Suprapubic skin (tissue), 4 donors: ENCODE results near the gene PILRB. TPM values are rescaled to one million over a fixed set of nuclear protein-coding genes. Genes with fewer than 3 reads are reported as not detected.
"Not testable (repeated sequence)": the region's sequence is repeated elsewhere in the genome, so short reads cannot be mapped to it uniquely, and the experiment has no call there.

Experiments used
- DNase-seq, 2 donors: peaks; one replicate each; pipeline ENCODE4 v3.0.0-alpha.2; 2019; ENCODE audit warnings: low spot score in 2 of 2
- H3K27ac ChIP-seq: fragments of 200-600 bp; sonication (generic); one replicate; pipeline ENCODE4 v1.5.1; 2019
- H3K27me3 ChIP-seq: fragments of 200-600 bp; sonication (generic); one replicate; pipeline ENCODE4 v1.5.1; 2019
- H3K36me3 ChIP-seq: fragments of 200-600 bp; sonication (generic); one replicate; pipeline ENCODE4 v1.5.1; 2019
- H3K4me1 ChIP-seq: fragments of 200-600 bp; sonication (generic); one replicate; pipeline ENCODE4 v1.5.1; 2019
- H3K4me3 ChIP-seq: fragments of 200-600 bp; sonication (generic); one replicate; pipeline ENCODE4 v1.5.1; 2019; ENCODE audit warnings: mild to moderate bottlenecking
- H3K9me3 ChIP-seq: fragments of 200-600 bp; sonication (generic); one replicate; pipeline ENCODE4 v1.5.1; 2019
- EP300 ChIP-seq: sonication (generic); formaldehyde crosslinking; IDR thresholded peaks from one replicate; pipeline ENCODE4 v1.6.1; 2017; ENCODE audit warnings: antibody characterized with exemption
- POLR2A ChIP-seq, 2 donors: fragments of 450-650 bp; IDR thresholded peaks; one replicate each; pipeline ENCODE4 v1.6.1; 2017; ENCODE audit warnings: antibody characterized with exemption in 2 of 2, mild to moderate bottlenecking in 2 of 2, moderate library complexity in 2 of 2
- POLR2AphosphoS5 ChIP-seq, 3 donors: sonication (generic); formaldehyde crosslinking; IDR thresholded peaks; one replicate each; pipeline ENCODE4 v1.6.1; 2017; ENCODE audit warnings: antibody characterized with exemption in 3 of 3
- WGBS: methylation state at CpG from one replicate; pipeline ENCODE4 v1.1.5; 2018; 5-methylcytosine and 5-hydroxymethylcytosine counted together
- total RNA-seq, 4 donors: library from RNA; depleted of rRNA; stranded (reverse); fragments of >200 nt; gene quantifications; one replicate each; pipeline ENCODE4 v1.1.0, GENCODE V29; 2016
- TF ChIP-seq, protein P1 (sequence below), 2 donors: fragments of 200-600 bp in 1 of 2; fragments of 450-650 bp in 1 of 2; sonication (generic) in 1 of 2; IDR thresholded peaks; one replicate each; pipeline ENCODE4 v1.5.1; 2016 to 2019; ENCODE audit warnings: antibody characterized with exemption in 2 of 2, mild to moderate bottlenecking in 1 of 2, moderate library complexity in 1 of 2

Gene PILRB
- total RNA-seq = 100 to 1,000 TPM in 1 of 4 donors, 10 to 100 TPM in 3; 40.8 to 125 (median 63.1) TPM

- no peak within 1 kb of the TSS for H3K27ac ChIP-seq
- no peak within 1 kb of the TSS for H3K4me3 ChIP-seq
- no peaks in the 10 kb centered on the region for H3K9me3 ChIP-seq
- WGBS = 80% methylated on average over 5 of the region's 11 CpGs
- no peak for DNase-seq
- no peaks in the 10 kb centered on the region for H3K4me1 ChIP-seq
- peaks cover 96% of the 10 kb centered on the region for H3K36me3 ChIP-seq
- no peak for TF ChIP-seq POLR2AphosphoS5 (IDR thresholded peaks at IDR 0.05)
- TF ChIP-seq, protein P1, sequence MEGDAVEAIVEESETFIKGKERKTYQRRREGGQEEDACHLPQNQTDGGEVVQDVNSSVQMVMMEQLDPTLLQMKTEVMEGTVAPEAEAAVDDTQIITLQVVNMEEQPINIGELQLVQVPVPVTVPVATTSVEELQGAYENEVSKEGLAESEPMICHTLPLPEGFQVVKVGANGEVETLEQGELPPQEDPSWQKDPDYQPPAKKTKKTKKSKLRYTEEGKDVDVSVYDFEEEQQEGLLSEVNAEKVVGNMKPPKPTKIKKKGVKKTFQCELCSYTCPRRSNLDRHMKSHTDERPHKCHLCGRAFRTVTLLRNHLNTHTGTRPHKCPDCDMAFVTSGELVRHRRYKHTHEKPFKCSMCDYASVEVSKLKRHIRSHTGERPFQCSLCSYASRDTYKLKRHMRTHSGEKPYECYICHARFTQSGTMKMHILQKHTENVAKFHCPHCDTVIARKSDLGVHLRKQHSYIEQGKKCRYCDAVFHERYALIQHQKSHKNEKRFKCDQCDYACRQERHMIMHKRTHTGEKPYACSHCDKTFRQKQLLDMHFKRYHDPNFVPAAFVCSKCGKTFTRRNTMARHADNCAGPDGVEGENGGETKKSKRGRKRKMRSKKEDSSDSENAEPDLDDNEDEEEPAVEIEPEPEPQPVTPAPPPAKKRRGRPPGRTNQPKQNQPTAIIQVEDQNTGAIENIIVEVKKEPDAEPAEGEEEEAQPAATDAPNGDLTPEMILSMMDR (IDR thresholded peaks at IDR 0.05) = no peak
- no peak for TF ChIP-seq POLR2A (IDR thresholded peaks at IDR 0.05)
- TF ChIP-seq EP300 = no peak
- no peaks in the 10 kb centered on the region for H3K27me3 ChIP-seq
These were observed at the start of gene PILRB for GRCh38 chr7:100358027-100358856. Gene PILRB (plus strand): TSS chr7:100358117. CDS start chr7:100358303, 186 bp downstream.

DNA sequence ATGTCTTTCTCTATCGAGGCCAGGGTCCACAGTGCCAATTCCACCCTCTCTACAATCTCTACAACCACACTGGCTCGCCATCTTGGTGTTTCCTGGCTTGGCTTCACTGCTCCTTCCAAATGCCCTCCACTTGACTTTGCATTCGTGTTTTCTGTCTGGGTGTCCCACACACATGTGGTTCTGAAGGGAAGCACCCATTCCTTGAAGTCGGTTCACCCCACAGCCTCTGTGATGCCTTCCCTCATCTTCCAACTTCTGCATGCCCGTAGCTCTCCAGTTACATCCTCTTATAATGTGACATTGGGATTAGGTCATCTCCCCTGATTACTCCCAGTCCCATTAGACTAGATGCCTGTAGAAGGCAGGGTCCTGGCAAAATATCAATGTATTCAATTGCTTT, 39.6 kb upstream of the PILRB start:
- not testable (repeated sequence) for H3K4me1 ChIP-seq, H3K27ac ChIP-seq, DNase-seq, H3K4me3 ChIP-seq, H3K27me3 ChIP-seq, H3K9me3 ChIP-seq
- H3K36me3 ChIP-seq = peaks cover 13% of the 10 kb centered on the region
- 94% methylated on average over 4 of the region's 5 CpGs for WGBS

GRCh38 chr7:100321648-100322047, 36.3 kb upstream of the PILRB start:
- WGBS = 97% methylated on average over 1 of the region's 1 CpG
- H3K9me3 ChIP-seq, DNase-seq, H3K4me3 ChIP-seq, H3K4me1 ChIP-seq, H3K27ac ChIP-seq, H3K27me3 ChIP-seq: not testable (repeated sequence)
- peaks cover 36% of the 10 kb centered on the region for H3K36me3 ChIP-seq

- 92% methylated on average over 13 of the region's 13 CpGs for WGBS
- not testable (repeated sequence) for H3K4me1 ChIP-seq
These were observed 33.7 kb upstream of the PILRB start for GRCh38 chr7:100324194-100324593.

GRCh38 chr7:100325671-100326070, 32.2 kb upstream of the PILRB start:
- not testable (repeated sequence) for H3K27me3 ChIP-seq
- H3K36me3 ChIP-seq = peaks cover 45% of the 10 kb centered on the region

More at GRCh38 chr7:100324194-100324593, 33.7 kb upstream of the PILRB start:
- H3K27me3 ChIP-seq, H3K9me3 ChIP-seq, DNase-seq, H3K4me3 ChIP-seq, H3K27ac ChIP-seq: not testable (repeated sequence)
- H3K36me3 ChIP-seq = peaks cover 47% of the 10 kb centered on the region

GRCh38 chr7:100326914-100327313, 31.0 kb upstream of the PILRB start:
- H3K9me3 ChIP-seq, DNase-seq, H3K27ac ChIP-seq, H3K27me3 ChIP-seq, H3K4me1 ChIP-seq, H3K4me3 ChIP-seq: not testable (repeated sequence)
- H3K36me3 ChIP-seq = peaks cover 42% of the 10 kb centered on the region
- WGBS = 96% methylated on average over 7 of the region's 11 CpGs

More at GRCh38 chr7:100325671-100326070, 32.2 kb upstream of the PILRB start:
- 80% methylated on average over 8 of the region's 9 CpGs for whole genome bisulfite sequencing
- H3K4me1 ChIP-seq, DNase-seq, H3K27ac ChIP-seq, H3K4me3 ChIP-seq, H3K9me3 ChIP-seq: not testable (repeated sequence)

DNA sequence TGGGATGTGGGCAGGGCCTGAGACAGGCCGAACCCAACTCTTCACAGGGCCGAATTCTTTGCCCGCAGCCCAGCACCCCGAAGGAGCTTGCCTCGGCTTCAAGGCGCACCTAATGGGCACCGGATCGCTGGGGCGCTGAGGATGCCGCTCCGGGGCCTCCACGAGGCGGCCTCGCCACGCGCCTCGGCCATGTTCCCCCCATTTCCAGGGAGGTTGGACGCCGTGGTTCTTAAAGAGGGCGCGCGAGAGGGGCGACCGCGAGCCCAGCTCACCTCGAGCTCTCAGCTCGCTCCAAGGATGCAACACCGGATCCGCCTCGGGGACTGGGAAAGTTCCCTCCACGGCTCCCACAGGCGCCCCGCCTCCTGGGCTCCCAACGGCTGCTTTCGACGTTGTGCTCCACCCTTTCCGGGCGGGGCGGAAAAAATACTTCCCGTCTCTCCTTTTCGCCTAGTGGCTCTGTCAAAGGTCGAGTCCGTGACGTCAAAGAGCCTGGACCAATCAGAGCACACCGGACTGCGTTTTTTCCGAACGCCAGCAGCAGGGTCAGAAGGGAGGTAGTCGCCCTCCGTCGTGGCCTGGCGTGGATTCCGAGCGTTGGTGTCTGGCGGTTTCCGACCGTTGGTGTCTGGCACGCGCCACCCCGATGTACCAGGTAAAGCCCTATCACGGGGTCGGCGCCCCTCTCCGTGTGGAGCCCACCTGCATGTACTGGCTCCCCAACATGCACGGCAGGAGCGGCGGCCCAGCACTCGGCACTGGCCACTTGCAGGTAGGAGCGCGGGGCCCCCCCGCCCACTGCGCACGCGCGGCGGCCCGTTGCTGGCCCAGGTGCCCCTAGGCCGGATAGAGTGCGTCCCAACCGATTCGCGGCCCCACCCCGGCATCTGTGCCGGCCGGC, 22.1 kb upstream of the PILRB start:
- 0% methylated on average over 16 of the region's 85 CpGs for WGBS
- Histone ChIP-seq H3K27ac (peak overlapping the region; percentile 85), H3K4me3 (peak overlapping the region; percentile 60), H3K4me1 (peaks cover 22% of the 10 kb centered on the region)
- not testable (repeated sequence) for H3K36me3 ChIP-seq, H3K27me3 ChIP-seq, H3K9me3 ChIP-seq
- peak; percentile 96 to 97 for DNase-seq
- TF ChIP-seq POLR2AphosphoS5 (IDR thresholded peaks at IDR 0.05) (peak; percentile 66 to 90 (median 82)), POLR2A (IDR thresholded peaks at IDR 0.05) (peak; percentile 86 to 93)

GRCh38 chr7:100338083-100338696, 19.7 kb upstream of the PILRB start:
- Histone ChIP-seq H3K36me3 (peaks cover 25% of the 10 kb centered on the region), H3K4me1 (peaks cover 31% of the 10 kb centered on the region)
- not testable (repeated sequence) for DNase-seq, H3K27me3 ChIP-seq, H3K27ac ChIP-seq, H3K4me3 ChIP-seq, H3K9me3 ChIP-seq
- WGBS = 52% methylated on average over 15 of the region's 15 CpGs

DNA sequence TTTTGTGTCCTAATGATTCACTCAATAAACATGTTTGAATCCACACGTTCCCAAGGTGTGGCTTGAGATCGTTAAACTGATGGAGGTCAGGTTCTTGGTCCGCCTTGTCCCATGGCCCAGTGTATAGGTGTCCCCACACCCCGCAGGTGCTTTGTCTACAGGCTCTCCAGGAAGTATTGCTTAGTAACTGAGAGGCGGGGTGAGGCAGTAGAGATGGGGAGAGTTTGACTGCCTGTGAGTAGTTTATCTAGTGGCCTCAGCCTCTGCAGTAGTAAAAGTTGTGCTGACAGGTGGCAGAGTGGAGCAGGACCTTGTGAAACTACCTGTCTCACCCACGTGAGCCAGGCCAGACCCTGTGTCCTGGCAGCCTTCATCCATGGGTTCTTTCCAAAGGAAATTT, 16.6 kb upstream of the PILRB start:
- H3K9me3 ChIP-seq, H3K27ac ChIP-seq, DNase-seq, H3K4me3 ChIP-seq, H3K27me3 ChIP-seq: not testable (repeated sequence)
- peaks cover 35% of the 10 kb centered on the region for H3K4me1 ChIP-seq
- peaks cover 32% of the 10 kb centered on the region for H3K36me3 ChIP-seq
- 60% methylated on average over 6 of the region's 6 CpGs for WGBS
